GM12874 (cell line): ENCODE measurements around the gene PCED1B.

Source experiments
- CTCF ChIP-seq: IDR thresholded peaks from 2 replicates; pipeline ENCODE4 v1.5.1; 2011; ENCODE audit warnings: low read depth, mild to moderate bottlenecking, control low read depth, low read length, moderate library complexity; ENCODE audit not compliant: insufficient read depth

Gene PCED1B

GRCh38 chr12:47224563-47225133 is 145.2 kb downstream of the PCED1B start:
- TF ChIP-seq CTCF, result no peak

GRCh38 chr12:47225356-47225755 is 145.9 kb downstream of the PCED1B start:
- TF ChIP-seq CTCF, result no peak

- no peak for TF ChIP-seq CTCF
Measured at GRCh38 chr12:47226199-47226598, 146.8 kb downstream of the PCED1B start.

GRCh38 chr12:47228802-47229201 is 149.4 kb downstream of the PCED1B start:
- TF ChIP-seq CTCF, result no peak

- TF ChIP-seq CTCF, result no peak
Measured at GRCh38 chr12:47231456-47231855, 152.0 kb downstream of the PCED1B start.

- TF ChIP-seq CTCF, result no peak
Measured at GRCh38 chr12:47234576-47235141, 155.2 kb downstream of the PCED1B start.

- TF ChIP-seq CTCF, result no peak
Measured at GRCh38 chr12:47235258-47236040, 156.0 kb downstream of the PCED1B start.
